ENCODE measurements around the gene LMNA.

LMNA gene

GRCh38 chr1:156110252-156110651, 4.3 kb upstream of the LMNA start:
- H3K27me3 ChIP-seq = no peaks in the 10 kb centered on the region
- no peak for DNase-seq
- H3K4me1 ChIP-seq = peaks cover 47% of the 10 kb centered on the region
- H3K36me3 ChIP-seq = no peaks in the 10 kb centered on the region
- no peak overlapping the region for H3K4me3 ChIP-seq (ENCODE audit: low read depth, low read length)
- TF ChIP-seq CTCF (IDR thresholded peaks at IDR 0.05; ENCODE audit: low read depth, low read length) = no peak
- H3K9me3 ChIP-seq = no peaks in the 10 kb centered on the region

GRCh38 chr1:156111355-156111962, 3.1 kb upstream of the LMNA start:
- TF ChIP-seq CTCF (IDR thresholded peaks at IDR 0.05; ENCODE audit: low read depth, low read length) = no peak
- H3K4me1 ChIP-seq = peaks cover 42% of the 10 kb centered on the region
- no peaks in the 10 kb centered on the region for H3K9me3 ChIP-seq

GRCh38 chr1:156112276-156113137, 2.0 kb upstream of the LMNA start:
- Histone ChIP-seq H3K4me1 (peaks cover 33% of the 10 kb centered on the region), H3K27me3 (no peaks in the 10 kb centered on the region), H3K36me3 (no peaks in the 10 kb centered on the region), H3K9me3 (no peaks in the 10 kb centered on the region), H3K4me3 (ENCODE audit: low read depth, low read length) (no peak overlapping the region)
- TF ChIP-seq CTCF (IDR thresholded peaks at IDR 0.05; ENCODE audit: low read depth, low read length) = no peak
- peak; percentile 63 for DNase-seq

More at GRCh38 chr1:156111355-156111962, 3.1 kb upstream of the LMNA start:
- Histone ChIP-seq H3K36me3 (no peaks in the 10 kb centered on the region), H3K27me3 (no peaks in the 10 kb centered on the region), H3K4me3 (ENCODE audit: low read depth, low read length) (no peak overlapping the region)
- no peak for DNase-seq

GRCh38 chr1:156113282-156113950, 1.1 kb upstream of the LMNA start:
- TF ChIP-seq CTCF (IDR thresholded peaks at IDR 0.05; ENCODE audit: low read depth, low read length) = no peak
- Histone ChIP-seq H3K4me3 (ENCODE audit: low read depth, low read length) (peak overlapping the region; percentile 92), H3K9me3 (no peaks in the 10 kb centered on the region), H3K4me1 (peaks cover 34% of the 10 kb centered on the region), H3K27me3 (no peaks in the 10 kb centered on the region), H3K36me3 (peaks cover 4% of the 10 kb centered on the region; the same call in 1 of the 2 replicates)
- DNase-seq = no peak

GRCh38 chr1:156114919-156115513, 505 bp downstream of the LMNA start:
- Histone ChIP-seq H3K4me3 (ENCODE audit: low read depth, low read length) (peak overlapping the region; percentile 92), H3K36me3 (peaks cover 10% of the 10 kb centered on the region; the same call in 1 of the 2 replicates), H3K9me3 (no peaks in the 10 kb centered on the region), H3K4me1 (peaks cover 39% of the 10 kb centered on the region), H3K27me3 (no peaks in the 10 kb centered on the region)
- TF ChIP-seq CTCF (IDR thresholded peaks at IDR 0.05; ENCODE audit: low read depth, low read length) = no peak
- DNase-seq = peak; percentile 46

All from BE2C (cell line).